SK-N-SH (cell line): ENCODE results near the gene TMTC2. TPM values are rescaled to one million over a fixed set of nuclear protein-coding genes. Genes with fewer than 3 reads are reported as not detected.

Source experiments
- CTCF ChIA-PET: fragments of 300-600, 350-600 bp; formaldehyde crosslinking; extraction: SDS; loops from one replicate; lab custom pipeline; 2021; lab: Yijun Ruan, JAX
- POLR2A ChIA-PET: fragments of 350-600 bp; sonication (Branson Sonifier 250); formaldehyde crosslinking; extraction: SDS; loops from one replicate; lab custom pipeline; 2020; ENCODE audit warnings: antibody characterized with exemption, inconsistent platforms; lab: Yijun Ruan, JAX
- DNase-seq: peaks from one replicate; pipeline ENCODE4 v3.0.0; 2012
- H2AFZ ChIP-seq: fragments of 200-600 bp; sonication (generic); 2 replicates; pipeline ENCODE4 v1.8.1; 2016; ENCODE audit warnings: antibody characterized with exemption, mild to moderate bottlenecking, low read depth
- H3F3A ChIP-seq: fragments of 200-600 bp; sonication (generic); replicated peaks from 2 replicates; pipeline ENCODE3; 2016; ENCODE audit warnings: antibody characterized with exemption, mild to moderate bottlenecking; ENCODE audit not compliant: insufficient read depth
- H3K27ac ChIP-seq, 2 experiments: fragments of 200-500 bp in 1 of 2; fragments of 200-600 bp in 1 of 2; sonication (Bioruptor generic) in 1 of 2; sonication (generic), shearing (Covaris generic) in 1 of 2; 2 replicates each; pipeline versions ENCODE4 v1.5.1 to v1.6.1; 2014 to 2016; ENCODE audit warnings: low read depth in 2 of 2, inconsistent platforms in 1 of 2, low read length in 1 of 2, mild to moderate bottlenecking in 1 of 2, mixed read lengths in 1 of 2
- H3K27me3 ChIP-seq: fragments of 200-600 bp; sonication (generic), shearing (Covaris generic); 2 replicates; pipeline ENCODE4 v1.6.1; 2016; ENCODE audit warnings: mixed run types; ENCODE audit not compliant: insufficient read depth
- H3K36me3 ChIP-seq, 2 experiments: fragments of 200-500 bp in 1 of 2; fragments of 200-600 bp in 1 of 2; sonication (Bioruptor generic) in 1 of 2; sonication (generic) in 1 of 2; replicated peaks in 1 of 2; 2 replicates each; pipeline versions ENCODE3 to v1.5.1; 2014 to 2016; ENCODE audit warnings: low read length in 1 of 2, mild to moderate bottlenecking in 1 of 2; ENCODE audit not compliant: insufficient read depth in 2 of 2, control insufficient read depth in 1 of 2
- H3K4me1 ChIP-seq, 2 experiments: fragments of 200-500 bp in 1 of 2; fragments of 200-600 bp in 1 of 2; sonication (Bioruptor generic) in 1 of 2; sonication (generic), shearing (Covaris generic) in 1 of 2; 2 replicates each; pipeline versions ENCODE4 v1.5.1 to v1.6.1; 2014 to 2016; ENCODE audit warnings: low read depth in 1 of 2, low read length in 1 of 2, mixed run types in 1 of 2; ENCODE audit not compliant: insufficient read depth in 2 of 2, control insufficient read depth in 1 of 2
- H3K4me2 ChIP-seq: fragments of 200-600 bp; sonication (generic), shearing (Covaris generic); 2 replicates; pipeline ENCODE4 v1.6.1; 2017; ENCODE audit warnings: mixed run types
- H3K4me3 ChIP-seq, 2 experiments: fragments of 200-500 bp in 1 of 2; fragments of 200-600 bp in 1 of 2; sonication (Bioruptor generic) in 1 of 2; sonication (generic), shearing (Covaris generic) in 1 of 2; 2 replicates each; pipeline versions ENCODE4 v1.5.1 to v1.8.1; 2014 to 2016; ENCODE audit warnings: low read depth in 2 of 2, inconsistent platforms in 1 of 2, low read length in 1 of 2, mild to moderate bottlenecking in 1 of 2, mixed read lengths in 1 of 2, moderate library complexity in 1 of 2
- H3K79me2 ChIP-seq: fragments of 200-600 bp; sonication (generic); 2 replicates; pipeline ENCODE4 v1.8.1; 2017; ENCODE audit warnings: mild to moderate bottlenecking; ENCODE audit not compliant: insufficient read depth
- H3K9ac ChIP-seq: fragments of 200-600 bp; sonication (generic); 2 replicates; pipeline ENCODE4 v1.6.1; 2017; ENCODE audit warnings: mixed run types
- H3K9me2 ChIP-seq: fragments of 200-600 bp; sonication (generic); 2 replicates; pipeline ENCODE4 v1.6.1; 2017; ENCODE audit warnings: mixed run types
- H3K9me3 ChIP-seq: fragments of 200-600 bp; sonication (generic); 2 replicates; pipeline ENCODE4 v1.6.1; 2017; ENCODE audit warnings: mixed run types, mild to moderate bottlenecking, moderate library complexity
- H4K20me1 ChIP-seq: fragments of 200-600 bp; sonication (generic); 2 replicates; pipeline ENCODE4 v1.6.1; 2017; ENCODE audit warnings: mild to moderate bottlenecking, mixed run types; ENCODE audit not compliant: insufficient read depth
- EP300 ChIP-seq, 2 experiments: IDR thresholded peaks; 2 replicates each; pipeline versions ENCODE4 v1.4.0 to v1.6.1; 2012; ENCODE audit warnings: borderline replicate concordance in 1 of 2, low read depth in 1 of 2, low read length in 1 of 2
- FOSL2 ChIP-seq: IDR thresholded peaks from 2 replicates; pipeline ENCODE4 v1.4.0; 2012; ENCODE audit warnings: low read depth, mild to moderate bottlenecking, moderate library complexity, borderline replicate concordance
- GATA2 ChIP-seq: sonication (generic); formaldehyde crosslinking; IDR thresholded peaks from 2 replicates; pipeline ENCODE4 v1.5.0; 2020; ENCODE audit warnings: mild to moderate bottlenecking, missing genetic modification reagents
- JUND ChIP-seq: IDR thresholded peaks from 2 replicates; pipeline ENCODE4 v1.4.0; 2012
- MXI1 ChIP-seq: IDR thresholded peaks from 2 replicates; pipeline ENCODE4 v1.6.1; 2012; ENCODE audit warnings: mild to moderate bottlenecking, low read depth, low read length, improper control_type of control experiment
- RAD21 ChIP-seq: IDR thresholded peaks from 2 replicates; pipeline ENCODE4 v1.6.1; 2012; ENCODE audit warnings: mild to moderate bottlenecking, low read length
- RCOR1 ChIP-seq: fragments of 150-350 bp; IDR thresholded peaks from 2 replicates; pipeline ENCODE4 v1.6.1; 2017; ENCODE audit warnings: antibody characterized with exemption, low read length
- RFX5 ChIP-seq: IDR thresholded peaks from 2 replicates; pipeline ENCODE4 v1.6.1; 2012; ENCODE audit warnings: mild to moderate bottlenecking, improper control_type of control experiment, low read length
- SIN3A ChIP-seq: IDR thresholded peaks from 2 replicates; pipeline ENCODE4 v1.6.1; 2012; ENCODE audit warnings: low read depth, mild to moderate bottlenecking, low read length, moderate library complexity, borderline replicate concordance
- SMC3 ChIP-seq: IDR thresholded peaks from 2 replicates; pipeline ENCODE4 v1.6.1; 2012; ENCODE audit warnings: low read depth, low read length, improper control_type of control experiment
- TAF1 ChIP-seq: IDR thresholded peaks from 2 replicates; pipeline ENCODE4 v1.6.1; 2012; ENCODE audit warnings: low read depth, mild to moderate bottlenecking, low read length, moderate library complexity, borderline replicate concordance
- TCF12 ChIP-seq: IDR thresholded peaks from 2 replicates; pipeline ENCODE4 v1.4.0; 2012
- WGBS: methylation state at CpG from one replicate; pipeline ENCODE4 v1.1.6; 2017; ENCODE audit warnings: low lambda C conversion rate; 5-methylcytosine and 5-hydroxymethylcytosine counted together
- polyA plus RNA-seq, 3 experiments: library from polyadenylated mRNA; depleted of rRNA; stranded (reverse); fragments of >200 nt; gene quantifications; 2 replicates each; pipeline ENCODE4 v1.2.3, GENCODE V29; 2012
- TF ChIP-seq, protein P1 (sequence below): fragments of 150-350 bp; IDR thresholded peaks from 2 replicates; pipeline ENCODE4 v1.6.1; 2016; ENCODE audit warnings: mild to moderate bottlenecking, low read depth, low read length
- TF ChIP-seq, protein P2 (sequence below): fragments of 200-600 bp; sonication (generic); IDR thresholded peaks from 2 replicates; pipeline ENCODE4 v1.6.1; 2017; ENCODE audit warnings: antibody characterized with exemption, mild to moderate bottlenecking, moderate library complexity
- TF ChIP-seq, protein P3 (sequence below): IDR thresholded peaks from 2 replicates; pipeline ENCODE4; 2012

TMTC2 gene
- polyA plus RNA-seq, 1 of the 3 experiments (the other 2 are of a cell fraction) = 4.1 TPM

DNA sequence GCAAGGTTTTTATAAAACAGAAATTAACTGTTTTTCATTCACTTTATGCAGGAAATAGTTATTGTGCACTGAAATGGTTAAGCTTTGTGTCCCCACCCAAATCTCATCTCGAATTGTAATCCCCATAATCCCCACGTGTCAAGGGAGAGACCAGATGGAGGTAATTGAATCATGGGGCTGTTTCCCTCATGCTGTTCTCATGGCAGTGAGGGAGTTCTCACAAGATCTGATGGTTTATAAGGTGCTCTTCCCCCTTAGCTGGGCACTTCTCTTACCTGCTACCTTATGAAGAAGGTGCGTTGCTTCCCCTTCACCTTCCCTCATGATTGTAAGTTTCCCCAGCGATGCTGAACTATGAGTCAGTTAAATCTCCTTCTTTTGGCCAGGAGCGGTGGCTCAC, 123.9 kb downstream of the TMTC2 start:
- H2AFZ ChIP-seq = no peak overlapping the region
- H3K27me3 ChIP-seq = no peaks in the 10 kb centered on the region
- H4K20me1 ChIP-seq = no peaks in the 10 kb centered on the region
- H3K4me3 ChIP-seq = no peak overlapping the region
- TF ChIP-seq RCOR1 (no peak), SIN3A (no peak)
- TF ChIP-seq, protein P1, sequence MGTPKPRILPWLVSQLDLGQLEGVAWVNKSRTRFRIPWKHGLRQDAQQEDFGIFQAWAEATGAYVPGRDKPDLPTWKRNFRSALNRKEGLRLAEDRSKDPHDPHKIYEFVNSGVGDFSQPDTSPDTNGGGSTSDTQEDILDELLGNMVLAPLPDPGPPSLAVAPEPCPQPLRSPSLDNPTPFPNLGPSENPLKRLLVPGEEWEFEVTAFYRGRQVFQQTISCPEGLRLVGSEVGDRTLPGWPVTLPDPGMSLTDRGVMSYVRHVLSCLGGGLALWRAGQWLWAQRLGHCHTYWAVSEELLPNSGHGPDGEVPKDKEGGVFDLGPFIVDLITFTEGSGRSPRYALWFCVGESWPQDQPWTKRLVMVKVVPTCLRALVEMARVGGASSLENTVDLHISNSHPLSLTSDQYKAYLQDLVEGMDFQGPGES = no peak
- no peaks in the 10 kb centered on the region for H3K9me2 ChIP-seq
- no peak for DNase-seq
- no peak overlapping the region for H3K4me2 ChIP-seq
- no peaks in the 10 kb centered on the region for H3K4me1 ChIP-seq
- H3K9ac ChIP-seq = no peak overlapping the region
- H3K36me3 ChIP-seq = no peaks in the 10 kb centered on the region
- no peak overlapping the region for H3K27ac ChIP-seq
- no peaks in the 10 kb centered on the region for H3F3A ChIP-seq
- ChIA-PET POLR2A (interaction anchor here (0.7 kb wide), 1 partner anchor 11 kb away, joined by 3 read pairs; no protein-coding TSS in a partner anchor), CTCF (interaction anchor here (1.3 kb wide), 1 partner anchor 12 kb away, joined by 3 read pairs; no protein-coding TSS in a partner anchor)
- WGBS = 84% methylated on average over 5 of the region's 5 CpGs
- H3K9me3 ChIP-seq = no peaks in the 10 kb centered on the region
- no peaks in the 10 kb centered on the region for H3K79me2 ChIP-seq

DNA sequence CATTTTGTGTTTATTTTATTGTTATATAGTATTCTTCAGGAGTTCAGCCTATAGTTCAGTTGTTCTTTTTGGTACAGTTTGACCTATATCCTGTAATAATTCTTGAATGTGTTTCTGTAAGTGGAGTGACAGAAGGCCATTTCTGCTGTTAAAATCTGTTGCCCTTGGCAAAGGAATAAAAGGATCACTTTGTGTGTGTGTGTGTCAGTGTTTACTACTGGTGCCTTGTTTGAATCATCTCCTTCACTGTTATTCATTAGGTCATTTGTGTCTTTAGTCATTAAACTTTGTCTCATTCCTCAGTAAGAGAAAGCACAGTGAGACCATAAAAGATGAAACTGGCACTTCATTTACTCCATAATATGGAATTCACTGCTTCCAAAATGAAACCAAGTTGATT, 130.7 kb downstream of the TMTC2 start:
- Histone ChIP-seq H3K4me1 (no peaks in the 10 kb centered on the region; a peak in 1 of 4 replicates), H3K27me3 (no peaks in the 10 kb centered on the region), H3K36me3 (no peaks in the 10 kb centered on the region), H3K4me3 (no peak overlapping the region), H3K9ac (no peak overlapping the region), H3K4me2 (no peak overlapping the region), H2AFZ (no peak overlapping the region), H3K9me3 (no peaks in the 10 kb centered on the region), H3F3A (no peaks in the 10 kb centered on the region), H4K20me1 (no peaks in the 10 kb centered on the region), H3K27ac (peak overlapping the region in 1 of 2 experiments; percentile 69; a peak in 2 of 4 replicates), H3K9me2 (no peaks in the 10 kb centered on the region), H3K79me2 (no peaks in the 10 kb centered on the region)
- CTCF ChIA-PET = interaction anchor here (1.1 kb wide), 1 partner anchor 14 kb away, joined by 3 read pairs; no protein-coding TSS in a partner anchor
- no peak for TF ChIP-seq RFX5
- TF ChIP-seq MXI1 = no peak
- TF ChIP-seq RAD21 = no peak
- TF ChIP-seq, protein P2, sequence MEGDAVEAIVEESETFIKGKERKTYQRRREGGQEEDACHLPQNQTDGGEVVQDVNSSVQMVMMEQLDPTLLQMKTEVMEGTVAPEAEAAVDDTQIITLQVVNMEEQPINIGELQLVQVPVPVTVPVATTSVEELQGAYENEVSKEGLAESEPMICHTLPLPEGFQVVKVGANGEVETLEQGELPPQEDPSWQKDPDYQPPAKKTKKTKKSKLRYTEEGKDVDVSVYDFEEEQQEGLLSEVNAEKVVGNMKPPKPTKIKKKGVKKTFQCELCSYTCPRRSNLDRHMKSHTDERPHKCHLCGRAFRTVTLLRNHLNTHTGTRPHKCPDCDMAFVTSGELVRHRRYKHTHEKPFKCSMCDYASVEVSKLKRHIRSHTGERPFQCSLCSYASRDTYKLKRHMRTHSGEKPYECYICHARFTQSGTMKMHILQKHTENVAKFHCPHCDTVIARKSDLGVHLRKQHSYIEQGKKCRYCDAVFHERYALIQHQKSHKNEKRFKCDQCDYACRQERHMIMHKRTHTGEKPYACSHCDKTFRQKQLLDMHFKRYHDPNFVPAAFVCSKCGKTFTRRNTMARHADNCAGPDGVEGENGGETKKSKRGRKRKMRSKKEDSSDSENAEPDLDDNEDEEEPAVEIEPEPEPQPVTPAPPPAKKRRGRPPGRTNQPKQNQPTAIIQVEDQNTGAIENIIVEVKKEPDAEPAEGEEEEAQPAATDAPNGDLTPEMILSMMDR = no peak
- TF ChIP-seq JUND = no peak
- TF ChIP-seq TAF1 = no peak
- no peak for TF ChIP-seq RCOR1
- peak in 1 of 2 experiments; percentile 37; a peak in 1 of 4 replicates for TF ChIP-seq EP300 (IDR thresholded peaks at IDR 0.05; ENCODE audit: borderline replicate concordance in 1 of 2, low read depth in 1 of 2, low read length in 1 of 2)
- TF ChIP-seq, protein P3, sequence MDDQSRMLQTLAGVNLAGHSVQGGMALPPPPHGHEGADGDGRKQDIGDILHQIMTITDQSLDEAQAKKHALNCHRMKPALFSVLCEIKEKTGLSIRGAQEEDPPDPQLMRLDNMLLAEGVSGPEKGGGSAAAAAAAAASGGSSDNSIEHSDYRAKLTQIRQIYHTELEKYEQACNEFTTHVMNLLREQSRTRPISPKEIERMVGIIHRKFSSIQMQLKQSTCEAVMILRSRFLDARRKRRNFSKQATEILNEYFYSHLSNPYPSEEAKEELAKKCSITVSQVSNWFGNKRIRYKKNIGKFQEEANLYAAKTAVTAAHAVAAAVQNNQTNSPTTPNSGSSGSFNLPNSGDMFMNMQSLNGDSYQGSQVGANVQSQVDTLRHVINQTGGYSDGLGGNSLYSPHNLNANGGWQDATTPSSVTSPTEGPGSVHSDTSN = peak; percentile 11; the same call in 1 of the 2 replicates
- no peak for TF ChIP-seq FOSL2
- no peak for TF ChIP-seq SMC3
- TF ChIP-seq TCF12 = 0 out of 2 replicates have a peak, but pooled peaks have one; percentile 26
- TF ChIP-seq GATA2 (CRISPR knock-in tag) = no peak; the same call in 1 of the 2 replicates
- DNase-seq = no peak
- POLR2A ChIA-PET = no interaction called here
